TTC549 (cell line): ENCODE data around the gene ZNF652.

ENCODE experiments used
- FAIRE-seq: peaks from 2 replicates; lab custom pipeline; 2012; peaks lifted over from hg19 to GRCh38; lab: Jason Lieb, UNC

Gene ZNF652

DNA sequence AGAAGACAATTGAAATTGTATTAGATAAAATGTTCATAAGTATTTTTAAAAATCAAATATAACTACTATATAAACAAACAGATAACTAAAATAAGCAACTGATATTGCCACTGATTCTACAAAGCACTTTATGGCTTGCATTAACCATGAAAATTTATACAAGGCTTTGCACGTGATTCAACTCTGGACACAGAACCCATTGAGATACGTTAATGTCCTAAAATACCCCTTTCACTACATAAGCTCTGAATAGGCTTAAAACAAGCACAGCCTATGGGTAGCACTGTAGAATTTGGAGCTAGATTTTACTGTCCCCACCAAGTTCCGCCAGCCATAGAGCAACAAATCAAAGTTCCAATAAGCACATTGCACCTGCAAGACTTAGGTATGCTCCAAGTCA is 4.5 kb downstream of the ZNF652 start:
- FAIRE-seq, result no peak

- FAIRE-seq, result no peak
Measured at GRCh38 chr17:49356320-49356719, 5.7 kb downstream of the ZNF652 start.

DNA sequence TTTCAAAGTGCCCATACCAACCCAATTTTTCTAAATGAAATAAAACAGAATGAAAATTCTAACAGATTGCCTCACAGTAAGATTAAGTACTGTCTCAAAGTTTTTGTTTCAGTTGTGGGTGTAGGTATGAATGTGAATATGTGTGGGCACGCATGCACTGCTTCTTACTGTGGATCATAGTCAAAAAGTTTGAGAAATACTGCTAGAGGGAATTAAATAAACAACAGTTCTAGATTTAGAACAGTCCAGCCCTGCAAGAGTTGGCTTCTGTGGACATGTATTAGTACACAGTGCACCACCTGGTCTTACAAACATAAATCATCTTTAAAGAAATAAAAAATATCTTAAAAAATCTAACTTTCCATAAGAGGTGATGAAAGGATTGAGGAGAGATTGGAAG is 8.4 kb downstream of the ZNF652 start:
- no peak for FAIRE-seq

DNA sequence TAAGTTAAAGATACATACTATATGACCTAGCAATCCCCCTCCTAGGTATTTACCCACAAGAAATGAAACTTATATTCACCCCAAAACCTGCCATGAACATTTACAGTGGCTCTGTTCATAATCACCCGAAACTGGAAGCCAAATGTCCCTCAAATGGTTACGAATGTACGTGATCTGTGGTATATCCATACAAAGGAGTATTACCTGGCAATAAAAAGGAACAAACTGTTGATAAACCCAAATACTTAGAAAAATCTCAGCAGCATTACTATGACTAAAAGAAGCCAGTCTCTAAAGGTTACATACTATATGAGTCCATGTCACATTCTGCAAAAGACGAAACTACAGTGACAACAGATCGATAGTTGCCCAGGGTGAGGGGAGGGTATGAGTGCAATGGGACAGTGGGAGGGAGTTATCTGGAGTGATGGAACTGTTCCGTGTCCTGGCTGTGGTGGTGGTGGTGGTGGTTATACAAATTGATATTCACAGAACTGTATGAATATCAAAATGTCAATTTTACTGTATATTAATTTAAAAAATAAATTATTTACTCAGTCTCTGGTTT is 9.4 kb downstream of the ZNF652 start:
- FAIRE-seq, result no peak

GRCh38 chr17:49351572-49352140 is 10.4 kb downstream of the ZNF652 start:
- no peak for FAIRE-seq

GRCh38 chr17:49349541-49349940 is 12.5 kb downstream of the ZNF652 start:
- no peak for FAIRE-seq

GRCh38 chr17:49344914-49345313 is 17.1 kb downstream of the ZNF652 start:
- FAIRE-seq, result no peak

- no peak for FAIRE-seq
Measured at GRCh38 chr17:49343273-49343672, 18.8 kb downstream of the ZNF652 start.

GRCh38 chr17:49342575-49342936 is 19.5 kb downstream of the ZNF652 start:
- FAIRE-seq, result no peak

GRCh38 chr17:49341356-49341755 is 20.7 kb downstream of the ZNF652 start:
- FAIRE-seq, result no peak

GRCh38 chr17:49339354-49339753 is 22.7 kb downstream of the ZNF652 start:
- FAIRE-seq, result no peak

DNA sequence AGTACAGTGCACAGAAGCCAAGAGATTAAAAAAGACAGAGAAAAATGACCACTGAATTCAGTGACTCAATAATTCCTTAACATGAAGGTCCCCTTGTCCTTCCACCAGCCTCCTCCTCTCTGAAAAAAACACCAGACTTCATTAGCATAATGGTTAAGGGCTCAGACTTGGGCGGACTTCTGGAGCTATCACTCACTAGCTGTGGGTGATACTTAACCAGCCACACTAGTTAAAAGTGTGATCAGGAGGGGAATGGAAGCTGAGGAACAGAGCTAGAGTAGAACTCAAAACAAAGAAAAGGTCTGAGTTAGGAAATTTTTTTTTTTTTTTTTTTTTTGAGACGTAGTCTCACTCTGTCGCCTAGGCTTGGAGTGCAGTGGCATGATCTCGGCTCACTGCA is 23.2 kb downstream of the ZNF652 start:
- no peak for FAIRE-seq

DNA sequence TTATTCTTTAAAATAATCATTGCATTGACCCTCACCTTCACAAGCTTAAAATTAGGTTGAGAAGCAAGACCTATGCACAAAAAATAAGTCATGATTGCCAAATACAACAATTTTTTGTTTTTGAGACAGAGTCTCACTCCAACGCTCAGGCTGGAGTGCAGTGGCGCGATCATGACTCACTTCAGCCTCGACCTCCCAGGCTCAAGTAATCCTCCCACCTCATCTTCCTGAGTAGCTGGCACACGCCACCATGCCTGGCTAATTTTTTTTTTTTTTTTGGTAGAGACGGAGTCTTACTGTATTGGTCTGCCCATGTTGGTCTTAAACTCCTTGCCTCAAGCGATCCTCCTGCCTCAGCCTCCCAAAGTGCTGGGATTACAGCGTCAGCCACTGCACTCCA is 24.2 kb downstream of the ZNF652 start:
- FAIRE-seq, result no peak

GRCh38 chr17:49334744-49335512 is 27.1 kb downstream of the ZNF652 start:
- no peak for FAIRE-seq

DNA sequence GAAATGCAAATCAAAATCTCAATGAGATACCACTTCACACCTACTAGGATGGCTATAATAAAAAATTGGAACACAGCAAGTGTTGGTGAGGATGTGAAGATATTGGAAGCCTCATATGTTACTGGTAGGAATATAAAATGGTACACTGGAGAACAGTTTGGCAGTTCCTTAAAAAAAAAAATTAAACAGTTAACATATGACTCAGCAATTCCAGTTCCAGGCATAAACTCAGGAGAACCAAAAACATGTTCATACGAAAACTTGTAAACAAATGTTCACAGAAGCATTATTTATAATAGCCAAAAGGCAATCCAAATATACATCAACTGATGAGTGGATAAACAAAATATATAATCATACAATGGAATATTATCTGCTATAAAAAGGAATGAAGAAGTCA is 28.2 kb downstream of the ZNF652 start:
- no peak for FAIRE-seq

- no peak for FAIRE-seq
Measured at GRCh38 chr17:49327835-49328784, 33.9 kb downstream of the ZNF652 start.

DNA sequence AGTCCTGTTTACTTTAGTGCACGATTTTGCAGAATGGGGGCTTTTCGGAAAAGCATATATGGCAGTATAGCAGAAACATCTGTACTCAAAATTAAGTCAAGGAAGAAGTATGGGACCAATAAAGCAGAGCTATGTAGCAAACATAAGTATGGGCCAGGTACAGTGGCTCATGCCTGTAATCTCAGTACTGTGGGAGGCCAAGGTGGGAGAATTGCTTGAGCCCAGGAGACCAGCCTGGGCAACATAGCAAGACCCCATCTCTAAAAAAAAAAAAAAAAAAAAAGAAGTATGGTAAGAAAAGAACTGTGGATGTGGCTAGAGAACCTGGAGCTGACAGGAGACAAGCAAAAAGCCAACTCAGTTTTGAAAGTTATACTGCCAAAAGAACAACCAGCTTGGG is 36.1 kb downstream of the ZNF652 start:
- no peak for FAIRE-seq

DNA sequence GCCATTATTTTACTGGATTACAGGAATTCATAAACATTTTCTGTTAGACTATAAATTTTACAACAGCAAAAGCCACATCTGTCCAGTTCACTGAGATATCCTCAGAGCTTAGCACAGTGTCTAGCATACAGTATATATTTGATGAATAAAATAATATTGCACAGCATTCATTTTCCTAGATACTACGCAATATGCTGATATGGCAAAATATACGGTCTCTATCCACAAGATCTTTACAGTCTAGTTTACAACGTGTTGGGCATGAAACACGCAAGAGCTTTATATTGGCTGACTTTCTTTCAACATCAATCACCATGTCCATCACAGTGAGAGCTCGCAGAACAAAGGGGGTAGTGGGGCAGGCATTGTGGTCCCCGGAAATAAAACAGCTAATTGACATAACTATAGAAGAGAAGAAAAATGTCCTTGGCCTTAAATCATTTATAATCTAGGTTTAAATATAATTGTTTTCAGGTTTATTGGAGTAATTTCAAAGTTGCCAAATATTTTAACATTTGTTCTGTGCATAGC is 43.5 kb downstream of the ZNF652 start:
- FAIRE-seq, result no peak

DNA sequence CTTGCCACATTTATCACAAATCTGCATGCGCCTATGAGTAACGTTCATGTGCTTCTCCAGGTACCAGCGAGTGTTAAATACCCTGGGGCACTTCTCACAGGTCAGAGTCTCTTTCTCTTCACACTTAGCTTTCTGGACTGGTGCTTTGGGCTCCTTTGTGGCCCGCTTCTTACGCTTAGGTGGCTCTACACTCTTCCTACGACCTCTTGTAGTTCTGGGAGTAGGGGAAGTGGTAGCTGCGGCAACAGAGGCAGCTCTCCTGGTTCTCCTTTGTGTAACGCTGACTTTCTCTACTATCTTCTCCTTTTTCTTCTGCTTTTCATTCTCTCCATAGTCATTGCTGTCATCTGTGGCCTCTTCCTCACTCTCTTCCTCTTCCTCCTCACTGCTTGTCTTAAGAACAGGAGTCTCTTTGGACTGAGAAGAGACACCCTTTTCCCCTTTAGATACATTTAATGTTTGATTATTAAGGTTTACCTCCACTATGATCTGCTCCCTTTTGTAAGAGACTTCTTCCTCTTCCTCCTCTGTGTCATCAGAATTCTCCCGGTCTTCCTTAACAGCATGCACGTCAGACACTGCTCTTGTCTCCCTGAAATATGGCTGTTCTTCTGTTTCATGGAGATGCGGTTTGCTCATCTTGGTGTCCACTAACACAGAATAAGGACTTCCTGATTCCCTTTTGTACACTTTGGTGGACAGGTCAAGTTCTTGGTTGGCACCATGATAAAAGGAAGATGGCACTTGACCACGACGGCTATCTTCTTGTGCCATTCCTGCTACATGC is 45.0 kb downstream of the ZNF652 start:
- no peak for FAIRE-seq

GRCh38 chr17:49316258-49316570 is 45.8 kb downstream of the ZNF652 start:
- no peak for FAIRE-seq

GRCh38 chr17:49315551-49316257 is 46.3 kb downstream of the ZNF652 start:
- FAIRE-seq, result peak; percentile 82
